Adipose tissue (tissue), 3 donors: Measurements from ENCODE around the gene BRSK1. TPM values are rescaled to one million over a fixed set of nuclear protein-coding genes. Genes with fewer than 3 reads are reported as not detected.

Experiments
- H3K27ac ChIP-seq: one replicate; pipeline ENCODE4 v1.5.1; 2013; ENCODE audit warnings: low read depth, low read length
- WGBS, 3 donors: extraction: QIAGEN DNeasy Blood & Tissue Kit; methylation state at CpG; one replicate each; pipeline ENCODE4 v1.1.7; 2013; 5-methylcytosine and 5-hydroxymethylcytosine counted together
- polyA plus RNA-seq, 3 donors: library from polyadenylated mRNA; stranded (reverse); fragments of 200-250 nt; gene quantifications; one replicate each; pipeline ENCODE4 v1.2.3, GENCODE V29; 2013
- donor health status: healthy with polysubstance abuse.
- donor health status: Bipolar disorder and iron deficiency.
- donor health status: healthy.

BRSK1 gene
- polyA plus RNA-seq, 3 donors = 0.36 to 1.0 (median 0.79) TPM

DNA sequence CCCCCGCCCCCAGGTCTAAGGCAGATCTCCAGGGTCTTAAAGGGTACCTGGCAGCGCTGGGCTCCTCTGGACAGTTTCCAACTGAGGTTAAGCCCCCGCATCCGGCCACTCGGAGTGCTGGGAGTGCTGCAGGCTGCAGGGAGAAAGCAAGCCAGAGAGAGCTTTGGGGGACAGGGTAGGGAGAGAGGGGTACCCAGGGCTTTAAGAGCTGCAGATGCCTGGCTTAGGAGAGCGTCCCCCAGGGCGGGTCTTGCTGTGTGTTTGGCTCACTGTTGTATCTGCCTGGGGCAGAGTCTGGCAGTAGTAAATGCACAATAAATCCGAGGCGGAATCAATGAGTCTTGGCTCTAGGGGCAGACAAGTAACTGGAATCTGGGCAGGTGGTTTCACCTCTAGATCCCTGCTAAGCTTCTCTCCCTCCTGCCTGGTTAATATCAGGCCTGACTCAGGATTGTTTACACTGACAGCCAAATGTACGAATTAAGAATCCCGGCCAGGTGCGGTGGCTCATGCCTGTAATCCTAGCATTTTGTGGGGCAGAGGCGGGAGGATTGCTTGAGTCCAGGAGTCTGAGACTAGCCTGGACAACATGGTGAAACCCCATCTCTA is 71.5 kb downstream of the BRSK1 start:
- WGBS, 3 donors = 22 to 37% (median 31%) methylated on average over 12 of the region's 13 CpGs
- no peak overlapping the region for H3K27ac ChIP-seq

DNA sequence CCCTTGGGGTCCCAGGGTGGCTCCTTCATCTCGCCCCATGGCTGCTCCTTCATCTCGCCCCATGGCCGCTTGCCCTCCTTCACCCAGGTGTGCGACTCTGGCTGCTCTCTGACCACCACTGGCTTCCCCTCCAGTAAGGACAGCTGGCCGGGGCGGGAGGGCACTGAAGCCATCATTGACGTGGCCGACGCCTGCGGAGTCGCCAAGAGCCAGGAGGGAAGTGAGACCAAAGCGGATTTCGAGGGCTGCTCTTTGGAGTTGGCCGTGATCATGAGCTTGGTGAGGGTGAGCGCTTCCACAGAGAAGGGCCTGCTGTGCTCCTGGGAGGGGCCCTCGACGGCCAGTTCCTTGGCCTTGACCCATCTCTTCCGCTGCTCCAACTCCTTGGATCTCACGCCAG is 74.7 kb downstream of the BRSK1 start:
- no peak overlapping the region for H3K27ac ChIP-seq
- WGBS, 3 donors = 73 to 86% (median 77%) methylated on average over 15 to 19 of the region's 19 CpGs

DNA sequence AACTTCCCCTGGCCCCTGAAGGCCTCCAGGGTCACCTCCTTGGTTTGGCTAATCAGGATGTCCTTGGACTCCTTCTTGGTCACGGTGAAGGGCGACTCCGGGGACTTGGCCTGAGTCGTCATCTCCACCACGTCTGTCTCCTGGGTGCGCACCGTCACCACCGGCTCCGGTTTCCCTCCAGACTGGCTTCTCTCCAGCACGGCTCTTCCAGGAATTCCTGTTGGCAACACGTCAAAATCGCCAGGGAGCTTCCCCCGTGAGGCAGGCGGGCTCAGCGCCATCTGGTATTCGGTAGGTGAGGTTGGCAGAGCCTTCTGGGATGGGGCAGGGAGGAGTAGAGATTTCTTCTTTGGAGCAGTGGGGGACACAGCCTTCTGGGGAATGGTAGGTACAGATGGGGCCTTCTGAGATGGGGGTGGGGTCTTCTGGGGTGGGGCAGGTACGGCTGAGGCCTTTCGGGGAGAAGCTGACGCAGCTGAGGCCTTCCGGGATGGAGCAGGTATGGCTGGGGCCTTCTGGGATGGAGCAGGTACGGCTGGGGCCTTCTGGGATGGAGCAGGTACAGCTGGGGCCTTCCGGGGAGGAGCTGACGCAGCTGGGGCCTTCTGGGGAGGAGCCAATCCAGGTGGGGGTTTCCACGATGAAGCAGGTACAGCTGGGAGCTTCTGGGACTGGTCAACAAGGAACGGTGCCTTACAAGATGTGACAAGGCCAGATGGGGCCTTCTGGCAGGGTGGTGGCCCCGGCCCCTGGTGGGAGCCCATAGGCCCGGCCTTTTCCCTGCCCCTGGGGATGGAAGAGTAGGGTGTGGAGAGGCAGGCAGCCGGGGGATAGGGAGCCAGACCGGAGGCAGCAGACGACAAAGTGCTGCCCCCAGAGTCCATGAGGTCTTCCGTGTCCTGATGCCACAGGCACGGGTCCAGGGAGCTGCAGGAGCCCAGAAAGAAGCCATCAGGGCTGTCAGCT is 75.4 kb downstream of the BRSK1 start:
- WGBS, 3 donors = 68 to 71% (median 70%) methylated on average over 32 of the region's 32 CpGs
- H3K27ac ChIP-seq = no peak overlapping the region

DNA sequence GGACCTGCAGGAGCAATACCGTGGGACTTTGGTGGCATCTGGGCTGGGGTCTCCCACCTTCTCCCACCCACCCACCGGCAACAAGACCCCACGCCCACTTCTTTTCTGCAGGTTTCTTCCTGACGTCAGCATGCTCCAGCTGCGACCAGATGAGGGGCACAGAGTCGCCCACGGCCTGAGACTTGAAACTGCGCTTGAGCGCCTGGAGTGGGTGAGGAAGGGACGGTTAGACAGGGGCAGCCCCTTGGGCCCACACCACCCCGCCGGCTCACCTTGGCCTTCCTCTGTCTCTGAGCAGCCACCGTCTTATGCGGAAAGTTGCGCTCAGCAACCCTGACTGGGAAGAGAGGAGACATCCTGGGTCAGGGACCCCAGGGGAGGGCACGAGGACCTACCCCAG is 77.1 kb downstream of the BRSK1 start:
- WGBS, 3 donors = 87 to 94% (median 93%) methylated on average over 16 of the region's 16 CpGs
- no peak overlapping the region for H3K27ac ChIP-seq

Other genes with a start within 250 kb of the BRSK1 start
- gene GP6, start 245.7 kb upstream of the BRSK1 start, polyA plus RNA-seq = under 1 TPM in 2 of 3 donors, not detected in 1; 0.21 to 0.30 TPM
- gene RDH13, start 220.8 kb upstream of the BRSK1 start, polyA plus RNA-seq = 10 to 100 TPM in 1 of 3 donors, 1 to 10 TPM in 2; 8.7 to 14.4 (median 9.6) TPM
- 10 to 100 TPM in 1 of 3 donors, 1 to 10 TPM in 2; 7.8 to 13.3 (median 9.1) TPM for gene EPS8L1, start 208.1 kb upstream of the BRSK1 start, polyA plus RNA-seq
- gene PPP1R12C, start 166.4 kb upstream of the BRSK1 start, polyA plus RNA-seq = 100 to 1,000 TPM in 2 of 3 donors, 10 to 100 TPM in 1; 61.3 to 158 (median 123) TPM
- gene TNNT1, start 134.8 kb upstream of the BRSK1 start, polyA plus RNA-seq = 10 to 100 TPM in 1 of 3 donors, 1 to 10 TPM in 1, under 1 TPM in 1; 0.90 to 16.5 (median 1.4) TPM
- gene TNNI3, start 126.3 kb upstream of the BRSK1 start, polyA plus RNA-seq = 10 to 100 TPM in 1 of 3 donors, 1 to 10 TPM in 1, under 1 TPM in 1; 0.21 to 30.8 (median 1.1) TPM
- gene DNAAF3, start 117.4 kb upstream of the BRSK1 start, polyA plus RNA-seq = 1 to 10 TPM in 1 of 3 donors, under 1 TPM in 1, not detected in 1; 0.10 to 2.5 TPM
- 1 to 10 TPM in 1 of 3 donors, under 1 TPM in 2; 0.27 to 1.8 (median 0.90) TPM for gene SYT5, start 103.7 kb upstream of the BRSK1 start, polyA plus RNA-seq
- 1 to 10 TPM; 3.0 to 5.5 (median 3.4) TPM for gene PTPRH, start 74.5 kb upstream of the BRSK1 start, polyA plus RNA-seq
- 1 to 10 TPM; 2.1 to 4.0 (median 2.3) TPM for gene TMEM86B, start 55.2 kb upstream of the BRSK1 start, polyA plus RNA-seq
- 10 to 100 TPM; 12.9 to 31.3 (median 27.6) TPM for gene PPP6R1, start 25.0 kb upstream of the BRSK1 start, polyA plus RNA-seq
- 10 to 100 TPM; 21.9 to 39.9 (median 35.0) TPM for gene HSPBP1, start 3.9 kb upstream of the BRSK1 start, polyA plus RNA-seq
- 1 to 10 TPM in 2 of 3 donors, under 1 TPM in 1; 0.74 to 4.0 (median 2.4) TPM for gene TMEM150B, start 41.3 kb downstream of the BRSK1 start, polyA plus RNA-seq
- 1 to 10 TPM; 5.2 to 6.6 (median 6.5) TPM for gene KMT5C, start 55.9 kb downstream of the BRSK1 start, polyA plus RNA-seq
- under 1 TPM in 2 of 3 donors, not detected in 1; 0.03 to 0.06 TPM for gene COX6B2, start 70.7 kb downstream of the BRSK1 start, polyA plus RNA-seq
- not detected for gene GARIN5B, start 79.3 kb downstream of the BRSK1 start, polyA plus RNA-seq
- gene IL11, start 86.5 kb downstream of the BRSK1 start, polyA plus RNA-seq = 1 to 10 TPM in 1 of 3 donors, under 1 TPM in 1, not detected in 1; 0.28 to 1.7 TPM
- not detected for gene TMEM190, start 92.8 kb downstream of the BRSK1 start, polyA plus RNA-seq
- under 1 TPM in 2 of 3 donors, not detected in 1; 0.16 to 0.90 TPM for gene TMEM238, start 100.3 kb downstream of the BRSK1 start, polyA plus RNA-seq
- gene RPL28, start 101.9 kb downstream of the BRSK1 start, polyA plus RNA-seq = 1,000 to 10,000 TPM in 2 of 3 donors, 100 to 1,000 TPM in 1; 888 to 2,238 (median 2,131) TPM
- 1 to 10 TPM; 2.9 to 9.3 (median 7.4) TPM for gene UBE2S, start 123.8 kb downstream of the BRSK1 start, polyA plus RNA-seq
- under 1 TPM in 2 of 3 donors, not detected in 1; 0.07 to 0.11 TPM for gene SHISA7, start 159.3 kb downstream of the BRSK1 start, polyA plus RNA-seq
- gene ISOC2, start 177.6 kb downstream of the BRSK1 start, polyA plus RNA-seq = 100 to 1,000 TPM in 1 of 3 donors, 10 to 100 TPM in 2; 57.7 to 135 (median 79.6) TPM
- not detected for gene C19orf85, start 180.8 kb downstream of the BRSK1 start, polyA plus RNA-seq
- gene ZNF628, start 192.6 kb downstream of the BRSK1 start, polyA plus RNA-seq = 1 to 10 TPM; 1.9 to 5.6 (median 4.0) TPM
- gene NAT14, start 201.2 kb downstream of the BRSK1 start, polyA plus RNA-seq = 10 to 100 TPM in 1 of 3 donors, 1 to 10 TPM in 2; 4.4 to 10.2 (median 7.7) TPM
- gene SSC5D, start 204.4 kb downstream of the BRSK1 start, polyA plus RNA-seq = 1 to 10 TPM in 2 of 3 donors, under 1 TPM in 1; 0.28 to 9.4 (median 3.9) TPM